GM19397 (cell line): ENCODE data around the gene TMEM74B.

Experiments
- ATAC-seq: cut with Tn5 transposase; IDR thresholded peaks from one replicate; pipeline ENCODE4 v1.9.1; 2021; ENCODE audit warnings: mild to moderate bottlenecking, moderate library complexity; ENCODE audit not compliant: unreplicated experiment

TMEM74B gene

DNA sequence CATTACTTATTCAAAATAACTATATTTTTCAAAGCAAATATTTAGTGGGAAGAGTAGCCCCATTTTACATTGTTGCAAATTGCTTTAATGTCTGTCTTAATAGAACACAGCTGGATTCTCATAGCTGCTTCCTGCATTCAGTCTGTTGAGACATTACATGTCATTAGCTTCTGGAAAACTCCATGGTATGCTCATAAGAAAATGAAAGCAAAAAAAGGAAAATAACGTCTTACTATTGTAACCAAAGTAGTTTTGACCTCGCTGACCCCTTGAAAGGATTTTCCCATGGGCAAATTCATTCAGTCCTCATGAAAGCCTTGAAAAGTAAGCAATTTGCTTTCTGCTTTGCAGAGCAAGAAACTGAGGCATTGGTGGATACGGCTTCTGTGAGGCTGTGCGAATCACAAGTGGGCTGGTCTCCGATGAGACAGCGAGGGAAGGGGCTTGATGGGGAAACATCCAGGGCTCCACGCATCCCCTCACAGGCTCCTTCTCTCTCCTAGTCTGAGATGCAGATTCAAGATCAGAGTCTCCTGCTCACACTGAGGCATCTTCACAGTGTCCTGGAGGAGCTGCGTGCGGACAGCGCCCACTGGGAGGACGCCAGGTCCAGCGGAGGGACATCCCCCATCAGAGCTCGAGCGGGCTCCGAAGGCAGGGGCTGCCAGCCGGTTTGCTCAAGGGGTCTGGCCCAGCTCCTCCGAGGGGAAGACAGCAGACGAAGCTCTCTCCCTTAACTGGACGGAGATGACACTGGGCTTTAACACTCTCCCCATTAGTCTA, 21.8 kb upstream of the TMEM74B start:
- ATAC-seq, result no peak

DNA sequence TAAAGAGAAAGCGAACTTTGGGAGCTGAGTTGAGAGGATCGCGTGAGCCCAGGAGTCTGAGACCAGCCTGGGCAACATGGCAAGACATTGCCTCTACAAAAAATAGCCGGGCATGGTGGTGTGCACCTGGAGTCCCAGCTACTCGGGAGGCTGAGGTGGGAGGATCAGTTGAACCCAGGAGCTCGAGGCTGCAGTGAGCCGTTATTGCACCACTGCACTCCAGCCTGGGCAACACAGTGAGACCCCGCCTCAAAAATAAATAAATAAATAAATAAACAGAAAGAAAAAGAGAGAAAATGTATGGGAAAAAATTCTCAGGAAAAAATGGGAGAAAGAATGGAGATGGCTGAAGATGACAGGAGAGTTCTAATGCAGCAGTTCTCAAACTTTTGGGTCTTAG, 21.0 kb upstream of the TMEM74B start:
- no peak for ATAC-seq

DNA sequence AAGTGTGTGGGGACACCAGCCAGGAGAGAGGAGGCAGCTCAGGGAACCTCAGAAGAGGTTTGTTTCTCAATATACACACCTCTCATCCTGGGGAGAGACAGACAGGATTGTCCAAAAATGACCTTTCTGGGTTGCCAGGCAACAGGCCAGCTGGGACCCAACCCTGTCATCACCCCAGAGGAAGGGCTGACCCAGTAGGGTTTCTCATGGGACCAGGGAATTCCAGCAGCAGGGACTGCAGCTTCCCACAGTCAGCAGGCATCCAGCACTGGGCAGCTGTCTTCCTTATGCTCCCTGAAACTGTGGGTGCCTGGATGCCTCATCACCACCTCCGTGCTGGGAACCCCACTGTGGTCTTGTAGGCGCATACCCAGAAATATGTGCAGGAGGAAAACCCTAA, 19.8 kb upstream of the TMEM74B start:
- no peak for ATAC-seq

DNA sequence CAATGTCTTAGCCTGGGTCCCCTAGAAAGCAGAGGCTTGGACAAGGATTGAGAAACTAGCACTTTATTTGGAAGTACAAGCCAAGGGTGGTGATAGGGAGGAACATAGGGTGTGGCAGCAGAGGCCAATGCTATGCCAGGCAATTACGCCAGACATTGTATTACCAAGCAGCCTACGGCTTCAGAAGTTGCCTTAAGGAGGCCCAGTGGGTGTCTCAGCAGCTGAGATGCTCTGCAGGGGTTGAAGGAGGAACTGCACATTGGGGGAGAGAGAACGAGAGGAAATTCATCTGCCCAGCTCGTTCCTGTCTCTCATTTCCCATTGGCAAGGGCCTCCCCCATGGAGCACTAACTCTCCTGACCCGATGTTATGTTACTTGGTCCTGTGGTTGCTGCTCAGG, 19.3 kb upstream of the TMEM74B start:
- no peak for ATAC-seq

DNA sequence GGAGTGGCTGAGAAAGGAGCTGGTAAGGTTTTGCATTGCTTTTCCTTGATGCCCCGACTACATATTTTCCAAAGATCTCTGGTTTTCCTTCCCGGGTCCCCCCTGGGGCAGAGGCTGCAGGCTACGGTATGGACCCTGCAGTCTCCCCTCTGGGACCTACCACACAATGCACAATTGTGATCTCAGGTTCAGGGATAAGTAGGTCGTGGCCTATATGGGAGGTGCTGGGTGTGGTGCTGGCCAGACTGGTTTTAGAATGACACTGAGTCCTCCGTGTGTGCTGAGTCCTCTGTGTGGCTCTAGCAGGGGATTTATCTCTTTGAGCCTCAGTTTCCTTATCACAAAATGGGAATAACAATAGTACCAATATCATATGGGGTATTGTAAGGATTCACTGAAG, 18.8 kb upstream of the TMEM74B start:
- no peak for ATAC-seq

DNA sequence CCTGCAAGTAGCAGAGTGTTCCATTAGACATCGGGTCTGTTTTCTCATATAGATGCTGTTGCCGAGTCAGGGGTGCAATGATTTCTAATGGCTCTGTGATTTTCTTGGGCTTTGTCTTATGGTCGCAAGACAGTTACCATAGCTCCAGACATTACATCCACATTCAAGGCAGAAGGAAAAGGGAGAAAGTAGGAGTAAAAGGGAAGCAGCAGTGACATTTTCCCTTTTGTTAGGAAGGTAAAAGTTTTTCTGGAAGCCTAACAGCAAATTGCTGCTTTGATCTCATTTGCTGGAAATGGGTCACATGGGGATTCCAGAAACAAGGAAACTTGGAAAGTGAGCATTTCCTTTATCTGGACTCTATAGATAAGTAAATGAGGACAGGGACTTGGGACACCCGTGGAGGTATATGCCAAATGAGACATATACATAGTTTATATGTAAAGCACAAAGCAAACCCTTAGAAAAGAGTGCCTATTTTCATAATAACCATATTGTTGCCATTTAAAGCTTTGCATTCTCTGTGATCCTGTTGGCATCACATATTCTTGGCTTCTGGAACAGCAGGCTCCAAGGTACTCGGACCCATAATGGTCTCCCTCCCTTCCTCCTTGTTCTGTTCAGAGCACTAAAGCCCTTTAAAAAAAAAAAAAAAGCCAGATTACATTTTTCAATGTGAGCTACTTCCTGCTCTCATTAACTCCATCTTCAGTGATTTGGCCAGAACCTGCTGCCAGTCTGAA, 18.2 kb upstream of the TMEM74B start, which contains the start of gene C20orf202:
TSS of gene C20orf202 (plus strand) at position 693 of the 743 bp plus-strand sequence. CDS start 132 bp downstream, outside the sequence.
- ATAC-seq, result no peak

DNA sequence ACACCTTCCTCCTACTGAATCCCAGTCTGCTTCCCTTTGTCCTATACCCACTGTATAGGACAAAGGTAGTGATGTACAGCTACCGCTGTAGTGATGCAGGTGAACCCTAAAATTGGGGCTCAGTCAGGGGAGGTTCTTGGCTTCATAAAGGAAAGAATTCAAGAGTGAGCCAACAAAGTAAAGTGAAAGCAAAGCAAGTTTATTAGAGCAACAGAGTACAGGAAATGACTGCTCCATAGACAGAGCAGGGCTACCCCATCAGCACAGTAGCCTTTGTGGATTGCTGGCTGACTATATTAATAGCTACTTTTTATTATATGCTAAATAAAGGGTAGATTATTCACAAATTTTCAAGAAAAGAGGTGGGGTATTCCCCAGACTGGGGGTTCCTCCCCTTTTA, 15.2 kb upstream of the TMEM74B start:
- ATAC-seq, result no peak

DNA sequence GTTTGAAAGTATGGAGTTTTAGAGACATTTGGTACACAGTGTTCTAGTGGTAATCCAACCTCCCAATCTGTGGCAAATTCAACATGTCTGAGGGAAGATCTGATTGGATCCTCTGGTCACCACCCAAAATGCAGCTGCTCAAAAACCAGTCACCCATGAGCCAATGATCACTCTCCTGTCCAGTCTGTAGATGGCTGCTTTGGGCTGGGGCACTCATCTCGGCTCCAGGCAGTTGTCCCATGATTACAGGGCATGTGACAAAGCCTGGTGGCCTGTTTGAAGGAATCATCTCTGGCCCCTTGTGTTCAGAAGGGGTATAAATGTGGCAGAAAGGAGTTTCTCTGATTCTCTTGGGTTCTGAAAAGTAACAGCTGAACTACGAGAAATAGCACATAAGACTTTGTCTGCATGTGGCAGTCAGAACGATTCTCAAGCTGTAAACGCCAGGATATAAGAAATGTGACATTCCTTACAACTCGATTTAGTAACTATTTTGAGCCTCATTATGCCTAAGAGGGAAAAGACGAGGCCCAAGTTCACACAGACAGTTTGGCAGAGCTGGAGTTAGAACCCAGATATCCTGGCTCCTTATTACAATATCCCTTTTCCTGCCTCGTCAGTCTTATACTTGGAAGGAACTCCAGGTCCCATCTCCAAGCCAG, 14.6 kb upstream of the TMEM74B start:
- ATAC-seq, result no peak

DNA sequence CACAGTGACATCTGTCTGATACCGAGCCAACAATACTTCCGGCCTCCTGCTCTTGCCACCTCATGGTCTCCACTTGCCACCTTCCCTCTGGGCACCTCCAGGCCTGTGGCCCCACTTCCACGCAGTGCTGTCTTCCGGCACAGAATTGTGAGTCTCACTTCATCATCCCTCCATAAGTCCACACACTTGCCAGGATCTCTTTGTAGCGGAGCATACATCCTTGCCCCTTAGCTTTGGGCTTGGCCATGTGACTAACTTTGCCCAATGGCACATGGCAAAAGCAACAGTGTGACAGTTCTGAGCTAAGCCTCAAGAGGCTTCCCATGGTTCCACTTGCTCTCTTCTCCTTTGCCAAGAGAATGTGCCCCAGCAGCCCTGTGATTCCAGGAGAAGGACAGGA, 14.0 kb upstream of the TMEM74B start:
- no peak for ATAC-seq

DNA sequence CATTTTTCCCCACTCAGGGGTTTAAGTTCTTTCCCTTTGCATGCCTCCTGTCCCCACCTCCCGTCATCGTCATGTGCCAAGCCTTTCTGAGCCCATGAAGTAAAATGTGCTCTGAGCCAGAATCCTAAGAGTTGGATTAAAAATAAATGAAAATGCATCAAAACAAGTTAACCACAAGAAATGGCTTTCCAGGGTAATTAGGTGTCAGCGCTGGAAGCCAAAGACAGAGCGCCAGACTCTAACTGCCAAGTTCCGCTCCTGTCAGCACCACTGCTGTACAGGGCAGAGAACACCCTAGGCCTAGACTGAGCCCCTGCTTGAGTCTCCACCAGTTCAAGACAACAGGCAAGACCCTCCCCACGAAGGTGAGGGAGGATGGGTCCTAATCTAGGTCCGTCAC, 13.0 kb upstream of the TMEM74B start:
- no peak for ATAC-seq

DNA sequence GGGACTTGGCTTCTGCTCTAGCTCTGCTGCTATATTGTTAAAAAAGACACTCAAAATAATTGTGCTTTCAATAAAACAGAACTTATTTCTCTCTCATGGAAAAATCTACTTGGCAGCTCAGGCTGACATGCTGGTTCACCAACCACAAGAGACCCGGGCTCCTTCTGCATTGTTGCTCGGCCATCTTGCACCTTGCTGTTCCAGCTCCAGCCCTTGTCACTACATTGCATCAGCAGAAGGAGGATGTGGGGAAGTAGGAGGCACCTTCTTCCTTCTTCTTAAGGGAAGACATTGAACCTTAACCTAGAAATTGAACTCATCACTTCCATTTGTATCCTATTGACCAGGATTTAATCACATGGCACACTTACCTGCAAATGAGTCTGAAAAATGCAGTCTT, 11.9 kb upstream of the TMEM74B start:
- ATAC-seq, result no peak

DNA sequence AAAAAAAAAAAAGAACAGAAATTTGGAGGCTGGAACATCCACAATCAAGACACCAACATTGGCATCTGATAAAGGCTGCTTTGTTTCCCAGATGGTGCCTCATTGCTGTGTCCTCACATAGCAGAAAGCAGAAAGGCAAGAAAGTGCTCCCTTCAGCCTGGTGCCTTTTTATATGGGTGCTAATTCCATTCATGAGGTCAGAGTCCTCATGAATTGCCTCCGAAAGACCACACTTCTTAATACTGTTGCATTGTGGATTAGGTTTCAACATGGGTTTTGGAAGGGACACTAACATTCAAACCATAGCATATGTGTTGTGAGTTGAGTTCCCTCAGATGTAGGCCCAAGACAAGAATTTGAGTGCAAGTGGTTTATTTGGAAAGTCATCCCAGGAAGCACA, 10.4 kb upstream of the TMEM74B start:
- no peak for ATAC-seq

DNA sequence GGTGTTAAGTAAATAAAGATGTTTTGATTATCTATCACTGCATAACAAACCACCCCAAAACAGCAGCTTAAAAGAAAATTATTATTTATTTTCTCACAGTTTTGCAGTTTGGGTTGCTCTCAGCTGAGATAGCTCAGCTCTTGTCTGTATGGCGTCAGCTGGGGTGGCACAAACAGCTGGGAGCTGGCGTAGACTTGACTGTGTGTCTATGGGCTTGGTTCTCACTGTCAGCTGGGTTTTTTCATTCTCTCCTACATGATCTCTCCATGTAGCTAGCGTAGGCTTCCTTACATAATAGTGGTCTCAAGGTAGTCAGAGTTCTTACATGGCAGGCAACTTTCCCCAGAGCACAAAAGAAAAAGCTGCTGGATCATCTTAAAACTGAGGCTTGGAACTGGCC, 6.5 kb upstream of the TMEM74B start:
- no peak for ATAC-seq

DNA sequence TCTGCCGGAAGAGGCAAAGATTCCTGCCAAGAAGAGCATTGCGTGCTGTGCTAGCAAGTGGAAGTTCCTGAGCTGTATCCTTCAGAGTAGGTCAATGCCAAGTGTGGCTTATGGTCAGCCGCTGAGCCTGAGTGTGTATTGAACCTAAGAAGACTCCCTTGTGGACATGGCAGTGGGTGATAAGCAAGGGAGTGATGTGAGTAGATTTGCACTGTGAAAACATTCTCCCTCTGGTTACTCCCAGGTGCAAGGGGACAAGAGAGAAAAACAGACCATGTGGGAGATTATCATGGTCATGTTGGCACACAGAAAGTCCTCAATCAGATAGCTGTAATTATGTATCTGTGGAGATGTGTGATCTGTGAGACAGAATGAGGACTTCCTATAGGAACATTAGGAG, 6.1 kb upstream of the TMEM74B start:
- no peak for ATAC-seq

DNA sequence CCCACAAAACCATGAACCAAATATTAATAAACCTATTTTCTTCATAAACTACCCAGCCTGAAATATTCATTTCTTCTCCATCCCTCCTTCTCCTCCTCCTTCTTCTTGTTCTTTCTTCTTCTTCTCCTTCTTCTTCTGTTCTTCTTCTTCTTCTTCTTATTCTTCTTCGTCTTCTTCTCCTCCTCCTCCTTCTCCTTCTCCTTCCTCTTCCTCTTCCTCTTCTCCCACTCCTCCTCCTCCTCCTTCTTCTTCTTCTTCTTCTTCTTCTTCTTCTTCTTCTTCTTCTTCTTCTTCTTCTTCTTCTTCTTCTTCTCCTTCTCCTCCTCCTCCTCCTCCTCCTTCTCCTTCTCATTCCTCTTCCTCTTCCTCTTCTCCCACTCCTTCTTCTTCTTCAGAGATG, 5.0 kb upstream of the TMEM74B start:
- no peak for ATAC-seq

DNA sequence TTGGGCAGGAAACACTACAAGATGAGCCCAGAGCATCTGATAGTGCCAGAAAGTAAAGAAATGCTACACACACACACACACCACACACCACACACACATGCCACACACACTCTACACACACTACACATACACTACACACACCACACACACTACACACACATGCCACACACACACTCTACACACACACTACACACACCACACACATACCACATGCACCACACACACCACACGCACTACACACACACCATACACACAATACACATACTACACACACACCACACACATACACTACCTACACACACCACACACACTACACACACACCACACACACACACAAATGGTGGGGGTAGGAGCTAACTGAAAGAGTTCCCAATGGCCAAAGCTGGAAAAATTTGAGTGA, 3.6 kb upstream of the TMEM74B start:
- no peak for ATAC-seq

DNA sequence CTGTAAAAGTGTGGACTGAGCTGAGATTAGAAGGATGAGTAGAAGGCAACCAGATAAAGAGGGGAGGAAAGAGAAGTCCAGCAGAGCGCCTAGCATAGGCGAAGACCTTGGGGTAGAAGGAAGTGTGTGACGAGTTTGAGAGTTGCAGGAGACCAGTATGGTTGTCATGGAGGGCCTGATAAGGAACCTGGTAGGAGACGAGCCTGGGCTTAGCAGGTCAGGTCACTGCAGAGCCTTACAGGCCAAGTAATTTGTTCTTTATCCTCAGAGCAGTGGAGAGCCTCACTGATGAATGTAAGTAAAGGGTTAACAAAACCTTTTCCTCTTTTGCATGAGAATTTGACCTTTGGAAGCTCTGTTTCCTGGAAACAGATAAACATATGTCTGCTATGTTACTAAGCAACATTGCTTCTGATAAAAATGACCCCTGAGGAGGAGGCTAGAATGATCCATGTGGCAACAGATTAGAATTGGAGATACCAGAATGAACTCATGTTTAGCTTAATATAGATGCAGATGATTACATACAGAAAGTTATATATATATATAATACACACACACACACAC, 2.9 kb upstream of the TMEM74B start:
- no peak for ATAC-seq

DNA sequence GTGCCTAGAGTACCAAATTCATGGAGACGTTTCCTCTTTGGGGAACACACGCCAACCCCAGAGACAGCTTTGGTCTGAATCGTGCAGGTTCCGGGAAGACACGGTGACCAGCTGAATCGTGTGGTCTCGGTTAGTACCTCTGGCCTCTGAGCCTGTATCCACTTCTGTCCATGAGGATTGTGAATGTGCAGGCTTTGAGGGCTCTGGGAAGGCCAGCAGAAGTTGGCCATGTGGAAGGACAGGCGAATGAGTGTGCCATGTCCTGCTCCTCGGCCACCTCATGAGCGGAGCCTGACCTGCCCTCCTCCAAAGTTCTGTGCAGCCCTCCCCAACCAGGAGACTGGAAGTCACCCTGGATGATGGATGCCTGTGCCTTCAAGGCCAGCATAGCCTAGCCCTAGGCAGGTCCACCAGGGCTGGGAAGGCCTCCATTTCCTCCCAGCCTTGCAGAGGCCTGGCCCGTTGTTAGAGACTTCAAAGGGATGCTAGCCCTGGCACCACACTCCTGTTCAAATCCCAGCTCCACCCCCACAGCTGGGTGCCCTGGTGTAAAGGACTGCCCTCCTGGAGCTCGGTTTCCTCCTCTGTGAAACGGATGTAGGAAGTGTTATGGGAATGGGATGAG, 1.7 kb upstream of the TMEM74B start:
- no peak for ATAC-seq

DNA sequence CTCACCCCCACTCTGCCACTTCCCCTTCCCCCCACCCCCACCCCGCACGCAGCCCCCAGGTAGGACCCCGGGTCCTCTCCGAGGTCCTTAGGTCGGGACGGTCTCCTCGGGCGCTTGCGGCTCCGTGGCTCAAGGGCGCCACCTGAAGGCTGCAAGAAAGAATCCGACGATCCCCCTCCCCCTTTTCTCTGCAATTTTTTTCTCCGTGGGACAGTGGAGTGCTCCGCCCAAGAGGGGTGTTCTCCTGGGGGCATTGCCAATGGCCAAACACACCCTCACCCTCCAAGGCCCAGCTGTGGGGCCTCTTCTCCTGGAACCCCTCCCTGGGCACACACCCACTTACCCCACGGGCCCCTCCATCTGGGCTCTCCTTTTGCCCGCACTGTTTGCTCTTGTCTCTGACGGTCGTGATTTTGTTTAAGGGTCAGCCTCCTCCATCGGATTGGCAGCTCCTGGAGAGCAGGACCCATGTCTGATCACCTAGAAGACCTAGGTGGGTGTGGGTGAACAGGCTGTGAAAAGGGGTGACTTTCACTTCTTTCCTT, 1.1 kb upstream of the TMEM74B start:
- no peak for ATAC-seq

DNA sequence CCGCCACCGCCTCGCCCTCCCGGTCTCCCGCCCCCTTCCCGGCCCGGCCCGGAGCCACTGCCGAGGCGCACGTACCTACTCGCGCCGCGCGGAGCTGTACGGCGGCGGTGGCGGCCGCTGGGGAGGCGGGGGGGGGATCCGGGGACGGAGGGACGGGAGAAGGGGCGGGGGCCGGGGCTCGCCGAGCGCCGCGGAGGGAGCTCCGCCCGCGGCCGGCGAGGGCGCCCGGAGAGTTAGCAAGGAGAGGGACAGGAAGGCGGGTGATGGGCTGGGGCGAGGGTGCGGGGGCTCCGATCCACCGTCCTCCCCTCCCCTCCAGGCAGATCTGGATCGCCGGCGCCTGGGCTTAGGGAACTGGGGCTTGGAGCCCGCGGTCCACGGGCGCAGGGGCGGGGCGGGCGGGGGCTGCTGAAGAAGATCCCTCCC, 548 bp upstream of the TMEM74B start:
- no peak for ATAC-seq

DNA sequence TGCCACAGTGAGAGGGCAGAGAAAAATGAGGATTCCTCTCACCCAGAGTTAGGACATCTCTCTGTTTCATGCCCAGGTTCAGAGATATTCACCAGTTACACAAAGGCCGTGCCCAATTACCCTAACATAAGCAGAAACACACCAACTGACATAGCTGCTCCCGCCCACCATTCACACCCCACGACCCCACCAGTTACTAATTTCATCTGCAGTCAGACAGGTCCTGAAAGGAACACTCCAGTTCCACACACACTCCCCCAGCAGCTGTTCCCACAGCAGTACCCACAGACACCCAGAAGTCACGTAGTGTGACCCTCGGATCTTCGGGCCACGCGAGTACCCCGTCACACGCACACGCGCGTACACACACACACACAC, 532 bp downstream of the TMEM74B start:
- no peak for ATAC-seq
